Neuronal stem cell (in vitro differentiated cells): ENCODE results near the gene SYNJ1.
"Not testable (repeated sequence)": the region's sequence is repeated elsewhere in the genome, so short reads cannot be mapped to it uniquely, and the experiment has no call there.

ENCODE experiments used
- DNase-seq: peaks from one replicate; pipeline ENCODE4 v3.0.0-alpha.2; 2013; ENCODE audit warnings: low spot score
- H2AFZ ChIP-seq: one replicate; pipeline ENCODE4 v1.6.1; 2013; ENCODE audit warnings: mild to moderate bottlenecking, low read length, inconsistent platforms
- H2AK5ac ChIP-seq: 2 replicates; pipeline ENCODE4 v1.6.1; 2013; ENCODE audit warnings: low read depth, mild to moderate bottlenecking, inconsistent platforms, low read length, moderate library complexity, mixed read lengths
- H2BK120ac ChIP-seq: 2 replicates; pipeline ENCODE4 v1.6.1; 2013; ENCODE audit warnings: low read depth, mild to moderate bottlenecking, inconsistent platforms, low read length, moderate library complexity, mixed read lengths
- H2BK12ac ChIP-seq: one replicate; pipeline ENCODE4 v1.6.1; 2013; ENCODE audit warnings: low read length, inconsistent platforms
- H2BK15ac ChIP-seq: 2 replicates; pipeline ENCODE4 v1.6.1; 2013; ENCODE audit warnings: mild to moderate bottlenecking, low read length, inconsistent platforms, mixed read lengths
- H2BK5ac ChIP-seq: one replicate; pipeline ENCODE4 v1.6.1; 2013; ENCODE audit warnings: inconsistent platforms, mild to moderate bottlenecking, low read length, moderate library complexity
- H3K14ac ChIP-seq: one replicate; pipeline ENCODE4 v1.6.1; 2013; ENCODE audit warnings: low read length, inconsistent platforms
- H3K18ac ChIP-seq: 2 replicates; pipeline ENCODE4 v1.6.1; 2013; ENCODE audit warnings: low read length, inconsistent platforms
- H3K23ac ChIP-seq: 2 replicates; pipeline ENCODE4 v1.6.1; 2013; ENCODE audit warnings: low read depth, mild to moderate bottlenecking, mixed read lengths, low read length, inconsistent platforms; ENCODE audit not compliant: poor library complexity
- H3K27ac ChIP-seq: replicated peaks from 3 replicates; pipeline ENCODE4 v1.5.1; 2013; ENCODE audit warnings: low read length, inconsistent platforms
- H3K27me3 ChIP-seq, 3 experiments: 2 replicates each; pipeline ENCODE4 v1.6.1; 2013; ENCODE audit warnings: low read length in 3 of 3, mild to moderate bottlenecking in 2 of 3, inconsistent platforms in 1 of 3, low read depth in 1 of 3, mixed read lengths in 1 of 3, moderate library complexity in 1 of 3; ENCODE audit not compliant: control insufficient read depth in 3 of 3, insufficient read depth in 3 of 3
- H3K36me3 ChIP-seq, 2 donors: replicated peaks in 1 of 2; 2 replicates each; pipeline ENCODE4 v1.6.1; 2013; ENCODE audit warnings: low read length in 2 of 2; ENCODE audit not compliant: control insufficient read depth in 2 of 2, insufficient read depth in 2 of 2
- H3K4ac ChIP-seq: 2 replicates; pipeline ENCODE4 v1.6.1; 2013; ENCODE audit warnings: inconsistent platforms, mild to moderate bottlenecking, low read length, moderate library complexity
- H3K4me1 ChIP-seq, 2 donors: 1 replicate in 1 of 2; 2 replicates in 1 of 2; pipeline ENCODE4 v1.6.1; 2013; ENCODE audit warnings: low read length in 2 of 2, low read depth in 1 of 2; ENCODE audit not compliant: control insufficient read depth in 2 of 2, insufficient read depth in 1 of 2
- H3K4me2 ChIP-seq: one replicate; pipeline ENCODE4 v1.6.1; 2013; ENCODE audit warnings: mild to moderate bottlenecking, low read length, inconsistent platforms; ENCODE audit not compliant: insufficient read depth, poor library complexity, severe bottlenecking
- H3K4me3 ChIP-seq, 2 donors: 2 replicates each; pipeline ENCODE4 v1.5.1; 2013; ENCODE audit warnings: low read length in 2 of 2, mild to moderate bottlenecking in 2 of 2, inconsistent platforms in 1 of 2, moderate library complexity in 1 of 2
- H3K79me1 ChIP-seq: one replicate; pipeline ENCODE4 v1.6.1; 2013; ENCODE audit warnings: low read depth, mild to moderate bottlenecking, inconsistent platforms, low read length, moderate library complexity
- H3K9ac ChIP-seq: one replicate; pipeline ENCODE4 v1.6.1; 2013; ENCODE audit warnings: mild to moderate bottlenecking, low read depth, low read length, inconsistent platforms; ENCODE audit not compliant: poor library complexity
- H3K9me3 ChIP-seq, 2 donors: replicated peaks in 1 of 2; 2 replicates each; pipeline versions ENCODE3 to v1.6.1; 2013; ENCODE audit warnings: low read length in 2 of 2, mild to moderate bottlenecking in 2 of 2, inconsistent platforms in 1 of 2, low read depth in 1 of 2, mixed read lengths in 1 of 2, moderate library complexity in 1 of 2; ENCODE audit not compliant: control insufficient read depth in 2 of 2, insufficient read depth in 1 of 2
- H4K8ac ChIP-seq: one replicate; pipeline ENCODE4 v1.6.1; 2013; ENCODE audit warnings: low read depth, mild to moderate bottlenecking, inconsistent platforms, low read length, moderate library complexity
- H4K91ac ChIP-seq: one replicate; pipeline ENCODE4 v1.6.1; 2013; ENCODE audit warnings: low read length, low read depth, mild to moderate bottlenecking, inconsistent platforms; ENCODE audit not compliant: poor library complexity
- WGBS, 2 donors: extraction: QIAGEN DNeasy Blood & Tissue Kit; methylation state at CpG; one replicate each; pipeline ENCODE4 v1.1.7; 2013; ENCODE audit warnings: missing lambda C conversion rate in 2 of 2, mixed read lengths in 1 of 2; ENCODE audit not compliant: insufficient read length in 2 of 2, insufficient replicate concordance in 1 of 2; ENCODE audit errors: extremely low coverage in 2 of 2; 5-methylcytosine and 5-hydroxymethylcytosine counted together

The SYNJ1 gene

GRCh38 chr21:32626621-32627196, 101.1 kb downstream of the SYNJ1 start:
- H2BK15ac ChIP-seq = no peak overlapping the region
- H3K27ac ChIP-seq = no peak overlapping the region
- H4K91ac ChIP-seq = no peak overlapping the region
- H3K4me2 ChIP-seq = no peak overlapping the region
- H3K27me3 ChIP-seq = peaks cover 0 to 2% (median 0%) of the 10 kb centered on the region in 3 experiments
- H3K9ac ChIP-seq = no peak overlapping the region
- no peak overlapping the region for H3K4ac ChIP-seq
- DNase-seq = no peak
- no peak overlapping the region for H2AFZ ChIP-seq
- no peaks in the 10 kb centered on the region for H3K79me1 ChIP-seq
- no CpG with 5 or more reads among the region's 3 CpGs for WGBS, 2 donors
- no peak overlapping the region for H3K4me3 ChIP-seq
- H3K4me1 ChIP-seq = no peaks in the 10 kb centered on the region
- H3K23ac ChIP-seq = no peak overlapping the region
- no peak overlapping the region for H3K14ac ChIP-seq
- no peak overlapping the region for H3K18ac ChIP-seq
- no peak overlapping the region for H4K8ac ChIP-seq
- no peak overlapping the region for H2AK5ac ChIP-seq
- no peak overlapping the region for H2BK120ac ChIP-seq
- no peak overlapping the region for H2BK5ac ChIP-seq
- H3K9me3 ChIP-seq = peaks cover 0 to 3% of the 10 kb centered on the region in 2 donors
- H2BK12ac ChIP-seq = no peak overlapping the region
- peaks cover 0 to 2% of the 10 kb centered on the region in 2 donors for H3K36me3 ChIP-seq

DNA sequence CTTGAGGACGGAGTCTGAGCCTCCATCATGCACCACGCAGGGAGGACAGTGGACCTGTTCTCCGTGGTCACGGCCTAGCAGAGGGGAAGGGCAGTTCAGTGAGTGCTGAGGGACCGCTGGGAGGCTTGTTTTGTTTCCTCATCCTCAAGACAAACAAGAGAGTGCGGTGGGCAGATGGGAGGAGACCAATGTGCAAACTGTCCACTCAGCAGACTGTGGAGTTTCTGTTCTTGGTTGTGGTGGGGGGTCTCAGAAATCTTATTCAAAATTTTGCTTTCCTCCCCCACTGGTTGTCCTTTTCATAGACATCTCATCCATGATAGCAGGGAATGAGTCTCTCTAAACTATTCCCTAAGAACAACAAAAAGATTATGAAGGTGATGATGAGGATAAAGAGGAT, 109.6 kb downstream of the SYNJ1 start:
- not testable (repeated sequence) for H3K36me3 ChIP-seq, H3K14ac ChIP-seq, H2BK5ac ChIP-seq, H3K23ac ChIP-seq, H3K27me3 ChIP-seq, H3K9me3 ChIP-seq, H4K8ac ChIP-seq, H3K9ac ChIP-seq, H2BK120ac ChIP-seq, H3K18ac ChIP-seq, H2AFZ ChIP-seq, H3K79me1 ChIP-seq, H3K27ac ChIP-seq, H2BK15ac ChIP-seq, H3K4me3 ChIP-seq, H2AK5ac ChIP-seq, H2BK12ac ChIP-seq, H3K4me2 ChIP-seq, H3K4ac ChIP-seq, H3K4me1 ChIP-seq, DNase-seq, H4K91ac ChIP-seq
- no CpG with 5 or more reads among the region's 6 CpGs for WGBS, 2 donors

DNA sequence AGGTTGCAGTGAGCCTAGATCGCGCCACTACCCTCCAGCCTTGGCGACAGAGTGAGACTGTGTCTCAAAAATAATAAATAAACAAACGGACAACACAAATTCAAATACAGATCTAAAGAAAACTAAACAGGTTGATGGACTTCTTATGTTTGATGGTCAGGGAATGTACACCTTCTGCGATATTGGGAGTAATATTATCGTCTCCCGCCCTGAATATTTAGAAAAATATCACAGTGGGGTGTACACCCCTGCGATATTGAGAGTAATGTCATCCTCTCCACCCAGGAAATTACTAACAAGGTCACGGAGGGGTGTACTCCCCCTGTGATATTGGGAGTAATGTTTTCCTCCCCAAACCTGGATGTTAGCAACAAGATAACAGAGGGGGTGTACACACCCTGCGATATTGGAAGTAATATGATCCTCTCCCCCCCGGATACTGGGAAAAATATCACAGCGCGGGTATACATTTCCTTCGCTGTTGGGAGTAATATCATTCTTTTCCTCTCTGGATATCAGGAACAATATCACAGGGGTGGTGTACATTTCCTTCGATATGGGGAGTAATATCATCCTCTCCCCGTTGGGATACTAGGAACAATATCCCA, 114.3 kb downstream of the SYNJ1 start:
- H3K79me1 ChIP-seq = peaks cover 4% of the 10 kb centered on the region
- no peak overlapping the region for H4K8ac ChIP-seq
- no peak overlapping the region for H3K27ac ChIP-seq

DNA sequence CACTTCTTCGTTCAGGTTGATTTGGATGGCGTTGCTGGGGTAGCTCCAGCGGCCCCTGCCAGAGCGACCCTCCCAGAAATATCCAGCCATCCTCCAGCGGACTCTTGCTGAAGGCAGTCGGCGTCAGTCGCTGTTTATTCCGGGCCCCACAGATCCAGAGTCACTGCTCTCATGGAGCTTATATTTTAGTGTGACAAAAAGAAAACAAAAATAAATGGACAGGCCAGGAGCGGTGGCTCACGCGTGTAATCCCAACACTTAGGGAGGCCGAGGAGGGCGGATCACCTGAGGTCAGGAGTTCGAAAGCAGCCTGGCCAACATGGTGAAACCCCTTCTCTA, 114.8 kb downstream of the SYNJ1 start:
- H2BK12ac ChIP-seq = no peak overlapping the region
- no CpG with 5 or more reads among the region's 15 CpGs for WGBS, 2 donors

More for the DNA sequence above, 114.3 kb downstream of the SYNJ1 start:
- no peak overlapping the region for H2BK120ac ChIP-seq
- no peak overlapping the region for H3K23ac ChIP-seq
- no peak overlapping the region for H4K91ac ChIP-seq
- H3K36me3 ChIP-seq = peaks cover 2 to 15% of the 10 kb centered on the region in 2 donors
- no peak overlapping the region for H3K18ac ChIP-seq
- H3K9ac ChIP-seq = no peak overlapping the region
- peak overlapping the region; percentile 98 for H2AFZ ChIP-seq
- H3K27me3 ChIP-seq = no peaks in the 10 kb centered on the region
- peaks cover 0 to 6% of the 10 kb centered on the region in 2 donors for H3K4me1 ChIP-seq
- no peak overlapping the region for H2BK12ac ChIP-seq
- no peak overlapping the region for H3K14ac ChIP-seq
- peak overlapping the region; percentile 97 for H3K4me2 ChIP-seq
- no peaks in the 10 kb centered on the region for H3K9me3 ChIP-seq
- no peak overlapping the region for H3K4ac ChIP-seq
- peak overlapping the region; percentile 100 for H2BK5ac ChIP-seq
- no peak overlapping the region for H2AK5ac ChIP-seq
- peak overlapping the region; percentile 74 to 94 for H3K4me3 ChIP-seq
- WGBS, 2 donors = no CpG with 5 or more reads among the region's 16 CpGs
- DNase-seq = no peak
- H2BK15ac ChIP-seq = no peak overlapping the region

More for the DNA sequence above, 114.8 kb downstream of the SYNJ1 start:
- H3K27me3 ChIP-seq = no peaks in the 10 kb centered on the region
- H2BK120ac ChIP-seq = no peak overlapping the region
- H3K36me3 ChIP-seq = peaks cover 2 to 21% of the 10 kb centered on the region in 2 donors
- H3K4me1 ChIP-seq = peaks cover 0 to 6% of the 10 kb centered on the region in 2 donors
- peak overlapping the region; percentile 98 for H3K23ac ChIP-seq
- H2AFZ ChIP-seq = peak overlapping the region; percentile 98
- H3K4me3 ChIP-seq = peak overlapping the region; percentile 74 to 94
- H2AK5ac ChIP-seq = no peak overlapping the region
- no peaks in the 10 kb centered on the region for H3K9me3 ChIP-seq
- H3K14ac ChIP-seq = peak overlapping the region; percentile 75
- peaks cover 4% of the 10 kb centered on the region for H3K79me1 ChIP-seq
- no peak overlapping the region for H4K8ac ChIP-seq
- H3K4me2 ChIP-seq = peak overlapping the region; percentile 97
- H2BK15ac ChIP-seq = no peak overlapping the region
- DNase-seq = no peak
- peak overlapping the region; percentile 100 for H2BK5ac ChIP-seq
- peak overlapping the region; percentile 92 for H3K27ac ChIP-seq
- no peak overlapping the region for H4K91ac ChIP-seq
- H3K18ac ChIP-seq = peak overlapping the region; percentile 98
- no peak overlapping the region for H3K4ac ChIP-seq
- H3K9ac ChIP-seq = peak overlapping the region; percentile 99
